RWPE2 (cell line): ENCODE measurements around the gene KCNAB1.

ENCODE experiments used
- ATAC-seq: fragments of 200-7000 bp; cut with Tn5 transposase; 3 replicates; pipeline ENCODE4 v1.9.1; 2021; ENCODE audit warnings: low read depth
- DNase-seq: peaks from one replicate; pipeline ENCODE4 v3.0.0-alpha.2; 2020; ENCODE audit warnings: low spot score
- H3K27ac ChIP-seq: fragments of 450-650 bp; 2 replicates; pipeline ENCODE4 v1.5.1; 2017; ENCODE audit warnings: mild to moderate bottlenecking; ENCODE audit not compliant: poor library complexity, severe bottlenecking
- H3K27me3 ChIP-seq: fragments of 250-450 bp; sonication (Bioruptor Pico); 2 replicates; pipeline ENCODE4 v1.5.1; 2021; ENCODE audit warnings: mild to moderate bottlenecking, moderate library complexity; ENCODE audit not compliant: insufficient read depth, poor library complexity, severe bottlenecking
- H3K36me3 ChIP-seq: fragments of 250-450 bp; sonication (Bioruptor Pico); 2 replicates; pipeline ENCODE4 v1.5.1; 2020; ENCODE audit warnings: low read depth, mild to moderate bottlenecking, moderate library complexity
- H3K4me1 ChIP-seq: fragments of 250-450 bp; sonication (Bioruptor Pico); 2 replicates; pipeline ENCODE4 v1.5.1; 2021; ENCODE audit warnings: mild to moderate bottlenecking, moderate library complexity; ENCODE audit not compliant: insufficient read depth, poor library complexity, severe bottlenecking
- H3K4me3 ChIP-seq: fragments of 250-450 bp; sonication (Bioruptor Pico); 2 replicates; pipeline ENCODE4 v1.5.1; 2021; ENCODE audit warnings: mild to moderate bottlenecking, moderate library complexity; ENCODE audit not compliant: severe bottlenecking
- H3K9me3 ChIP-seq: fragments of 250-450 bp; sonication (Bioruptor Pico); 2 replicates; pipeline ENCODE4 v1.5.1; 2021; ENCODE audit warnings: mild to moderate bottlenecking, moderate library complexity; ENCODE audit not compliant: severe bottlenecking
- TF ChIP-seq, protein P1 (sequence below): fragments of 450-650 bp; IDR thresholded peaks from one replicate; pipeline ENCODE4 v1.5.1; 2017; ENCODE audit warnings: mild to moderate bottlenecking, moderate library complexity; ENCODE audit not compliant: poor library complexity, severe bottlenecking

KCNAB1 gene

DNA sequence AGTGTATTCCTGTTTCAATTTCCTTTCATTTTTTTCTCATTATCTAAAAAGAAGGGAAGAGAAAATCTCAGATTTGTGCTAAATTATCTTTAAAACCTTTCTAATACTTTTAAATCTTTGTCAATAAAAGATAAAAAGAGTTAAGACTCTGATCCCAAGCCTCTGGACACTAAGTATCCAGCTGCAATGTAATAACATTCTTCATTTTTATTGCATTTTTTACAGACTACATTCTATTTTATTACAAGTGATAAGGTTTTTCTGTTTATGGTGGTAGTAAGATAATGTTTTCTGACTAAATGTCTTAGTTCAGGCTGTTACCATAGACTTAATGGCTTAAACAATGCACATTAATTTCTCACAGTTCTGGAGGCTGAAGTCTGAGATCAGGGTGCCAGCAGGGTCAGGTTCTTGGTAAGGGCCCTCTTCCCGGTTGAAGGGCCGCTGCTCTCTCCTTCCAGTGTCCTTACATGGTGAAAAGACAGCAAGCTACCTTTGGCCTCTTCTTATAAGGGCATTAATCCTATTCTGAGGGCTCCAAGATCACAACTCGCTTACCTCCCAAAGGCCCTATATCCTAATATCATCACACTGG, 19.7 kb downstream of the KCNAB1 start:
- no peak overlapping the region for H3K27ac ChIP-seq
- H3K36me3 ChIP-seq: no peaks in the 10 kb centered on the region
- H3K9me3 ChIP-seq: no peaks in the 10 kb centered on the region
- no peaks in the 10 kb centered on the region for H3K4me1 ChIP-seq
- ATAC-seq (no peak), DNase-seq (no peak)
- no peak overlapping the region for H3K4me3 ChIP-seq
- TF ChIP-seq, protein P1, sequence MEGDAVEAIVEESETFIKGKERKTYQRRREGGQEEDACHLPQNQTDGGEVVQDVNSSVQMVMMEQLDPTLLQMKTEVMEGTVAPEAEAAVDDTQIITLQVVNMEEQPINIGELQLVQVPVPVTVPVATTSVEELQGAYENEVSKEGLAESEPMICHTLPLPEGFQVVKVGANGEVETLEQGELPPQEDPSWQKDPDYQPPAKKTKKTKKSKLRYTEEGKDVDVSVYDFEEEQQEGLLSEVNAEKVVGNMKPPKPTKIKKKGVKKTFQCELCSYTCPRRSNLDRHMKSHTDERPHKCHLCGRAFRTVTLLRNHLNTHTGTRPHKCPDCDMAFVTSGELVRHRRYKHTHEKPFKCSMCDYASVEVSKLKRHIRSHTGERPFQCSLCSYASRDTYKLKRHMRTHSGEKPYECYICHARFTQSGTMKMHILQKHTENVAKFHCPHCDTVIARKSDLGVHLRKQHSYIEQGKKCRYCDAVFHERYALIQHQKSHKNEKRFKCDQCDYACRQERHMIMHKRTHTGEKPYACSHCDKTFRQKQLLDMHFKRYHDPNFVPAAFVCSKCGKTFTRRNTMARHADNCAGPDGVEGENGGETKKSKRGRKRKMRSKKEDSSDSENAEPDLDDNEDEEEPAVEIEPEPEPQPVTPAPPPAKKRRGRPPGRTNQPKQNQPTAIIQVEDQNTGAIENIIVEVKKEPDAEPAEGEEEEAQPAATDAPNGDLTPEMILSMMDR: no peak
- H3K27me3 ChIP-seq: peaks cover 7% of the 10 kb centered on the region

DNA sequence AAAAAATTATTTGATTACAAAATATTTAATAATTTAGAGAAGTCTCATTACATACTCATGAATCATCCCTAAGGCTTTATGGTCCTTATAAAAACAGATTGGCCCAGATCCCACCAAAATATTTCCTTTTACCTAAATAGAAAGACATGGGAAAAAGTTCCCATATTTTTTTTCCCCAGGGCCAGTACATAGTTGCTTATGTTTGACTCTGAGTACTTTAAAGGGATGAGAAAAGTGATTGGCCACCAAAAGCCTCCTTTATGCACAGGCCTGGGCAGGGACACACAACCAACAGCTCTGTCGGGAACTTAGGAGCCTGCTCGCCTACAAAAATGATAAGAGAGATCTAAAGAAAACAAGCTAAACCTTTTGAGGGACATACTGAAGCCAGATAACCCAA, 22.3 kb downstream of the KCNAB1 start:
- H3K36me3 ChIP-seq: no peaks in the 10 kb centered on the region
- H3K4me3 ChIP-seq: no peak overlapping the region
- TF ChIP-seq, protein P1: no peak
- DNase-seq (no peak), ATAC-seq (no peak)
- H3K9me3 ChIP-seq: no peaks in the 10 kb centered on the region
- no peak overlapping the region for H3K27ac ChIP-seq
- peaks cover 7% of the 10 kb centered on the region for H3K27me3 ChIP-seq
- H3K4me1 ChIP-seq: no peaks in the 10 kb centered on the region

DNA sequence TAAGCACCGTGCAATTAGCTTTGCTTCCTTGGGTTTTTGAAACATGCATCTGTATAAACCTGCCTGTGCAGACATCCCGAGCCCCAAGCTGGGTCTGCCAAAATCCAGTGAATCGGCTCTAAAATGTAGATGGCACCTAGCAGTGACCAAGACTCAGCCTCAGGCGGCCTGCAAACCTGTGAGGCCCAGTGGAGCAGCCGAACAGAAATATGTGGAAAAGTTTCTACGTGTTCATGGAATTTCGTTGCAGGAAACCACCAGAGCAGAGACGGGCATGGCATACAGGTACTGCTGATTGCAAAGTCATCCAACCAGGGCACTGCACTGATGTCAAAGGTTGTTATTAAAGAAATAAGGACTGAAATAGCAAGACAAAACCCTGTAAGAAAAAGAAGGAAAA, 22.8 kb downstream of the KCNAB1 start:
- Histone ChIP-seq H3K36me3 (no peaks in the 10 kb centered on the region), H3K9me3 (no peaks in the 10 kb centered on the region), H3K4me1 (no peaks in the 10 kb centered on the region), H3K27me3 (peaks cover 7% of the 10 kb centered on the region), H3K4me3 (no peak overlapping the region), H3K27ac (no peak overlapping the region)
- ATAC-seq (no peak), DNase-seq (no peak)
- TF ChIP-seq, protein P1: no peak

DNA sequence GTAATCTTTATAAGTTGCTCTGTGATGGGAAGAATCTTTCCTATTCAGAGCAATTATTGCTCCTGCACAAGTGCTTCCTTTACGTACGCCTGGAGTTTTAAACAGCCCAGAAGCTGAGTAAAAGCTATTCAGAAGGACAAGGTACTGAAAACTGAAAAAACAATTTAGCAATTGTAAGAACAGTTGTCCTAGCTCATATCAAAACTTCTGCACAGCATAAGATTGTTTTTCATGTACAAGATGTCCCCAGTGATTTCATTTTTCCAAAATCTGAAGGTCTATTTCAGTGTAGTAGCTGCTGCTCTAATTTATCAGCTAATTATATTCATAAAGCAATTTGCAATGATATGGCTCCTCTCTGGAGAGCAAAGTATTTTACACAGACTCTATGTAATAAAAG, 23.7 kb downstream of the KCNAB1 start:
- H3K4me3 ChIP-seq: no peak overlapping the region
- TF ChIP-seq, protein P1: no peak
- H3K27me3 ChIP-seq: peaks cover 7% of the 10 kb centered on the region
- no peaks in the 10 kb centered on the region for H3K9me3 ChIP-seq
- DNase-seq: no peak
- no peak for ATAC-seq
- no peaks in the 10 kb centered on the region for H3K36me3 ChIP-seq
- H3K4me1 ChIP-seq: no peaks in the 10 kb centered on the region
- H3K27ac ChIP-seq: no peak overlapping the region

DNA sequence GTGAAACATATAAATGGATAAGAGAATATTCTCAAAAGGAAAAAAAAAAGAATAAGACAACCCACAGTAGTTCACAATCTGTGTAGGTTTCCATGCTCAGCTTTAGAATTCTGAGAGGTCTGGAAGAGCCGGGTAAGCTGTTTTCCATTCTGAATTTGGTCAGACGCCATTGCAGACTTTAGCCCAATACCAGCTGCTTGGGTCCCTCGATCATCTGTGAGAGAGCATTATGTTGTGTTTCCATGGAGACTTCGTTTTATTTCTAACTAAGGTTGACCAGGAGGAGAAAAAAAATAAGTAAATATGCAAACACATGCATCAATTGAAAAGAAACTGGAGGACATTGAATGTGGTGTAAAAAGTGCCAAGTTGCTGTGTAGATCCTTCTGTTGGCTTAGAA, 25.5 kb downstream of the KCNAB1 start:
- Histone ChIP-seq H3K27me3 (peaks cover 7% of the 10 kb centered on the region), H3K36me3 (no peaks in the 10 kb centered on the region), H3K9me3 (no peaks in the 10 kb centered on the region), H3K4me3 (no peak overlapping the region), H3K27ac (no peak overlapping the region), H3K4me1 (no peaks in the 10 kb centered on the region)
- TF ChIP-seq, protein P1: no peak
- DNase-seq (no peak), ATAC-seq (no peak)
